Measurements from ENCODE around the gene ABL1.

The ABL1 gene

DNA sequence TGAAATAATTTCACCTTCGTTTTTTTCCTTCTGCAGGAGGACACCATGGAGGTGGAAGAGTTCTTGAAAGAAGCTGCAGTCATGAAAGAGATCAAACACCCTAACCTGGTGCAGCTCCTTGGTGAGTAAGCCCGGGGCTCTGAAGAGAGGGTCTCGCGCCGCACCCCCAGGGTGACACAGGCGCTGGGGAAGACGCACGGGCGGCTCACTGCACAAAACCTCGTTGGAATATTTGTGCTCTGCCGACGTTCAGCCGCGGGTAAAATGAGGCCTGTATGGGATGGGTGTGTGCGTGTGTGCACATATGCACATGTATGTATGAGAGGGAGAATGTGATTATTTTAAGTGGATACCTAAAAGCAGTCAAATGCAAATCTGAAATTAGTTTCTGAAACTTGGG lies 37.0 kb downstream of the ABL1 start:
- no peak for DNase-seq (ENCODE audit: low spot score)

DNA sequence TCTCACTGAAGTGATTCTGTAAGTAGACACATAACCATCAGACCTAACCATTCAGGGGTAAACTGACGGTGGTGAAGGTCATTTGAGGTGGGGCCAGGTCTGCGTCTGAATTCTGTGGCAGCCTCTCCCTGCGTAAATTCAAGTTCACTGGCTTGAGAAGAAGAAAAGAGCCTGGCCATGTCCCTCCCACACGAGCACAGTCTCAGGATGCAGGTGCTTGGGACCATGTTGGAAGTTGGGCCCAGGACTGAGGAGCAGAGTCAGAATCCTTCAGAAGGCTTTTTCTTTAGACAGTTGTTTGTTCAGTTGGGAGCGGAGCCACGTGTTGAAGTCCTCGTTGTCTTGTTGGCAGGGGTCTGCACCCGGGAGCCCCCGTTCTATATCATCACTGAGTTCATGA lies 37.5 kb downstream of the ABL1 start:
- DNase-seq (ENCODE audit: low spot score), result no peak

GRCh38 chr9:130872912-130873503 lies 38.0 kb downstream of the ABL1 start:
- no peak for DNase-seq (ENCODE audit: low spot score)

- DNase-seq (ENCODE audit: low spot score), result no peak
Measured at GRCh38 chr9:130873966-130874365, 38.9 kb downstream of the ABL1 start.

- no peak for DNase-seq (ENCODE audit: low spot score)
Measured at GRCh38 chr9:130874783-130875182, 39.7 kb downstream of the ABL1 start.

DNA sequence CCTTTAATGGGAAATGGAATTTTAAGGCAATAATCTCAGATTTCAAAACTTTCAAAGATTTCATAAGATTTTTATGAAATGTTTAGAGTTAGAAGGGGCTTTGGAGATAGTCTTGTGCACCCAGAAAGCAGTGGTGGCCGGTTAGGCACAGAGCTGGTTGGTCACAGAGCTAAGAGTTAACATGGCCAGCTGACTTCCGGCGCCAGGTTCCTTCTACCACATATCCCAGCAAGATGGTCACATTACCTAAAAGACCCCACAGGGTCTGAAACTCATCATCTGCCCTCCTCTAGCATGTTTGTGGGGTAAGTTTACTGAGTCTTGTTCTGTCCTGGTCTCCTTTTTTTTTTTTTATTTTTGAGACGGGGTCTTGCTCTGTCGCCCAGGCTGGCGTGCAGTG lies 42.2 kb downstream of the ABL1 start:
- DNase-seq (ENCODE audit: low spot score), result no peak

GRCh38 chr9:130878295-130878694 lies 43.2 kb downstream of the ABL1 start:
- no peak for DNase-seq (ENCODE audit: low spot score)

GRCh38 chr9:130879863-130880411 lies 44.9 kb downstream of the ABL1 start:
- DNase-seq (ENCODE audit: low spot score), result no peak

GRCh38 chr9:130880599-130881220 lies 45.7 kb downstream of the ABL1 start:
- DNase-seq (ENCODE audit: low spot score), result no peak

GRCh38 chr9:130881516-130881915 lies 46.5 kb downstream of the ABL1 start:
- DNase-seq (ENCODE audit: low spot score), result no peak

DNA sequence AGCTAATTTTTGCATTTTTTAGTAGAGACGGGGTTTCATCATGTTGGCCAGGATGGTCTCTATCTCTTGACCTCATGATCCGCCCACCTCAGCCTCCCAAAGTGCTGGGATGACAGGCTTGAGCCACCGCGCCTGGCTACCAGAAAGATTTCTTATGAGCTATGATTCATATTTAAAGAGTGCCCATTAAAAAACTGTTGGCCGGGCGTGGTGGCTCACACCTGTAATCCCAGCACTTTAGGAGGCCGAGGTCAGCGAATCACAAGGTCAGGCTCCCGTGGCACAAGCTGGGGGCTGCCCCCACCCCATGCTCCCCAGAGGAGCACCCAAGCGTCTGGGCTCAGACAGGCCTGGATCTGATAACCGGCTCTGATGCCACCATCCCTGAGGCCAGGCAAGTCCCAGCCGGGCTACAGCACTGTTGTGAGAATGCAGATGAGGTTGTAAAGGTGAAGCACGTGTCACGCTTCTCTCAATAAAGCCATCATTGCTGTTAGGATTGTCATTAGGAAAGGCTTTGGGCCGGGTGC lies 47.7 kb downstream of the ABL1 start:
- no peak for DNase-seq (ENCODE audit: low spot score)

DNA sequence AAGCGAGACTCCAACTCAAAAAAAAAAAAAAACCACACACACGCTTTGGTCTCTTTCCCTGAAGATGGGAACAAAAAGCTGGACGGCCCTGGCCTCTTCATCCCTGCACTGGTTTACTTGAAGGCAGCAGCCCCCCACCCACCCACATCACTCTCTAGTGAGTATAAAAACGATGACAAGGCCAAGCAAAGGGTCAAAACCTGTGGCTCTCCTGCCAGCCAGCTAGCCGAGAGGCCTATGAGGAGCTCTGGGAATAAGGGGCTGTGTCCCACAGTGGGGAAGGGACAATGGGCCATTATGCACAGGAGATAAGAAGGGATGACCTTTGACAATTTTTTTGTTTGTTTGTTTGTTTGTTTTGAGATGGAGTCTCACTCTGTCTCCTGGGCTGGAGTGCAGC lies 48.4 kb downstream of the ABL1 start:
- no peak for DNase-seq (ENCODE audit: low spot score)

DNA sequence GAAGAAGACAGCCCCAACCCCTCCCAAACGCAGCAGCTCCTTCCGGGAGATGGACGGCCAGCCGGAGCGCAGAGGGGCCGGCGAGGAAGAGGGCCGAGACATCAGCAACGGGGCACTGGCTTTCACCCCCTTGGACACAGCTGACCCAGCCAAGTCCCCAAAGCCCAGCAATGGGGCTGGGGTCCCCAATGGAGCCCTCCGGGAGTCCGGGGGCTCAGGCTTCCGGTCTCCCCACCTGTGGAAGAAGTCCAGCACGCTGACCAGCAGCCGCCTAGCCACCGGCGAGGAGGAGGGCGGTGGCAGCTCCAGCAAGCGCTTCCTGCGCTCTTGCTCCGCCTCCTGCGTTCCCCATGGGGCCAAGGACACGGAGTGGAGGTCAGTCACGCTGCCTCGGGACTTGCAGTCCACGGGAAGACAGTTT lies 49.1 kb downstream of the ABL1 start:
- no peak for DNase-seq (ENCODE audit: low spot score)

DNA sequence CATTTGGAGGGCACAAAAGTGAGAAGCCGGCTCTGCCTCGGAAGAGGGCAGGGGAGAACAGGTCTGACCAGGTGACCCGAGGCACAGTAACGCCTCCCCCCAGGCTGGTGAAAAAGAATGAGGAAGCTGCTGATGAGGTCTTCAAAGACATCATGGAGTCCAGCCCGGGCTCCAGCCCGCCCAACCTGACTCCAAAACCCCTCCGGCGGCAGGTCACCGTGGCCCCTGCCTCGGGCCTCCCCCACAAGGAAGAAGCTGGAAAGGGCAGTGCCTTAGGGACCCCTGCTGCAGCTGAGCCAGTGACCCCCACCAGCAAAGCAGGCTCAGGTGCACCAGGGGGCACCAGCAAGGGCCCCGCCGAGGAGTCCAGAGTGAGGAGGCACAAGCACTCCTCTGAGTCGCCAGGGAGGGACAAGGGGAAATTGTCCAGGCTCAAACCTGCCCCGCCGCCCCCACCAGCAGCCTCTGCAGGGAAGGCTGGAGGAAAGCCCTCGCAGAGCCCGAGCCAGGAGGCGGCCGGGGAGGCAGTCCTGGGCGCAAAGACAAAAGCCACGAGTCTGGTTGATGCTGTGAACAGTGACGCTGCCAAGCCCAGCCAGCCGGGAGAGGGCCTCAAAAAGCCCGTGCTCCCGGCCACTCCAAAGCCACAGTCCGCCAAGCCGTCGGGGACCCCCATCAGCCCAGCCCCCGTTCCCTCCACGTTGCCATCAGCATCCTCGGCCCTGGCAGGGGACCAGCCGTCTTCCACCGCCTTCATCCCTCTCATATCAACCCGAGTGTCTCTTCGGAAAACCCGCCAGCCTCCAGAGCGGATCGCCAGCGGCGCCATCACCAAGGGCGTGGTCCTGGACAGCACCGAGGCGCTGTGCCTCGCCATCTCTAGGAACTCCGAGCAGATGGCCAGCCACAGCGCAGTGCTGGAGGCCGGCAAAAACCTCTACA lies 49.8 kb downstream of the ABL1 start:
- no peak for DNase-seq (ENCODE audit: low spot score)

GRCh38 chr9:130885484-130886375 lies 50.7 kb downstream of the ABL1 start:
- no peak for DNase-seq (ENCODE audit: low spot score)

GRCh38 chr9:130886981-130887380 lies 51.9 kb downstream of the ABL1 start:
- DNase-seq (ENCODE audit: low spot score), result no peak

DNA sequence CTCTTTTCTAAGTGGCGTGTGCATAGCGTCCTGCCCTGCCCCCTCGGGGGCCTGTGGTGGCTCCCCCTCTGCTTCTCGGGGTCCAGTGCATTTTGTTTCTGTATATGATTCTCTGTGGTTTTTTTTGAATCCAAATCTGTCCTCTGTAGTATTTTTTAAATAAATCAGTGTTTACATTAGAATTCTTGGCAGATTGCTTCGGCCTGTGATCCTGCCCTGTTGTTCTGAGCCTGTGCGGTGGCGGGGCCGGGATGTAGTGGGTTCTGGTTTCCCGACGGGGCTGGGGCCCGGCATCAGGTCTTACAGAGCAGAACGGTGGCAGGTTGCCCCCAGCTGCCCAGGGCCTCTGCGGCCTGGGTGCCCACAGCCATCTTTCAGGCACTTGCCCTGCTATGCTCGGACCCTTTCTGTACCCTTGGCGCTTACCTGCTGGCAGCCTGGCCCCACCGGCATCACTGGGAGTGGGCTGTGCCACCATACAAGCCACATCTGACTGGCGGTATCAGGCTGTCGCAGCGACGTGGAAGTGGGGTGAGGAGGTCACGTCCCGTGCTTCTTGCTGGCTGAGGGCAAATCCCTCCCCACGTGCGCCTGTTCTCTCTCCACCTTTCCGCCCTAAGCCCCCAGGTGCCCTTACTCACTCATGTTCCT lies 52.6 kb downstream of the ABL1 start:
- no peak for DNase-seq (ENCODE audit: low spot score)

- no peak for DNase-seq (ENCODE audit: low spot score)
Measured at GRCh38 chr9:130888146-130888885, 53.3 kb downstream of the ABL1 start.

DNA sequence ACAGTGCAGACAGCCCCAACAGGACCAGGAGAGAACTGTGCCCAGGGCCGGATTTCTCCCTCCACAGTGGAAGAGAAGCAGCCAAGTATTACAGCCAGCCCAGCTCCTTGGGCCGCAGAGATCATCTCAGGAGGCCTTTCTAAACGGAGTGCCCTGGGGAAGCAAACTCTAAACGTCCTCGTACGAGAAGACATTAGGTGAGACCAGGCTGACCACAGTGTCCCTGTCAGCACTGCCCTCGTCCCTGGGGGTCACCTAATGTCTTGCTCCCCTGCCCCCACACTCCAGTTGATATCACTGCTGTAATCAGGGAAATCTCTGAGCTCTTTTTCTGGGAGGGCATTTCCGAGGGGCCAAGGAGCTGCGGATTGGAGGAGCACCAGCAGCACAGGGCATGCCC lies 55.1 kb downstream of the ABL1 start:
- no peak for DNase-seq (ENCODE audit: low spot score)
